Activated CD8-positive, alpha-beta memory T cell treated with anti-CD3 and anti-CD28 coated beads, Interleukin-2, amount 50 U/mL, for 48 hours (primary cell): Measurements from ENCODE around the gene NDUFB10.

Experiments used
- DNase-seq: peaks from one replicate; pipeline ENCODE4 v3.0.0-alpha.2; 2020

NDUFB10 gene

DNA sequence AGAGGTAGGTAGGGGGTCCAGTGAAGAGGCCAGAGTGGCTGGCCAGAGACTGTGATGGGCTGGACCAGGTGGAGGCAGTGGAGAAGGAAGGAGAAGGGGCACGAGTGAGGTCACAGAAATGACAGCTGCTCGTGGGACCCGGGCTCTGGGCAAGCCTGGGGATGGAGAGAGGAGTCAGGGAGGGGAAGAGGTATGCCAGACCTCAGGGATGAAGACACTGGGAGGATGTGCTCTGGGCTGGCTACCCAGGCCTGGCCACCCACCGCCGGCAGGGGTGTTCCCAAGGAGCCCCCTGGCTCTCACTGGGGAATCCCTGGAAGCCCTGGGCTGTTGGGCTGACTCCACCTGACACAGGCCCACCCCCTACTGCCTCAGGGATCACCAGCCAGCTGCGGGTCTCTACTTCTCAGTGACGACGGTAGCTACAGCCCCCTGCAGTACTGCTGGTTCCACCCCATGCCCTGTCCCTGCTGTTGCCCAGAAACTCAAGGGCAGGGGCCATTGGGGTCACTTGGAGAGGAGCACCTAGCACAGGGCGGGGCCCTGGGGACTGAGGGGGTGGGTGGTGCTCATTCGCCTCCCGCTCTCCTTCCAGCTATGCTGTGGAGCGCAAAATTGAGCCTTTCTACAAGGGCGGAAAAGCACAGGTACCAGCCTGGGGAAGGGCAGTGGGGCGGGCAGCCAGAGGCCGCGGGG, 14.3 kb downstream of the NDUFB10 start:
- DNase-seq = no peak

DNA sequence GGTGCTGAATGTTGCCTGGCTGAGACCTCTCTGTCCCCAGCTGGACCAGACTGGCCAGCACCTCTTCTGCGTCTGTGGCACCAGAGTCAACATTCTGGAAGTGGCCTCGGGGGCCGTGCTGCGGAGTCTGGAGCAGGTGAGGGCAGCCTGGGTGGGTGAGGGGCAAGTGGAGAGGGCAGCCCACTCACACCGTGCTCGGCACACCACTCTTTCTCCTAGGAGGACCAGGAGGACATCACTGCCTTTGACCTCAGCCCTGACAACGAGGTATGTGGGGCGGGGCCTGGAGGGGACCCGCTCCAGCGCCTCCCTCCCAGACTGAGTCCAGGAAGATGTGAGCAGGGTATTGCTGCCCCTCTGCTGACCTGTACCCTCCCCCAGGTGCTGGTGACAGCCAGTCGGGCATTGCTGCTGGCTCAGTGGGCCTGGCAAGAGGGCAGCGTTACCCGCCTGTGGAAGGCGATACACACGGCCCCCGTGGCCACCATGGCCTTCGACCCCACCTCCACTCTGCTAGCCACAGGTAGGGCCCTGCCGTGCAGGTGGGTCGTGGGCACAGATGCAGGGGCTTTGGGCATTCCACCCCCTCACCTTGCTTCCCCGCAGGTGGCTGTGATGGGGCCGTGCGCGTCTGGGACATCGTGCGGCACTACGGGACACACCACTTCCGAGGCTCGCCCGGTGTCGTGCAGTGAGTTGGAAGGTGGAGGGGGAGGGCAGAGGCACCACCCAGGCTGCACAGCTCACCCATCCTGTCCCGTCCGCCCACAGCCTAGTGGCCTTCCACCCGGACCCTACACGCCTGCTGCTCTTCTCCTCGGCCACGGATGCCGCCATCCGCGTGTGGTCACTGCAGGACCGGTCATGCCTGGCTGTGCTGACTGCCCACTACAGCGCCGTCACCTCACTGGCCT, 15.1 kb downstream of the NDUFB10 start:
- DNase-seq = no peak

GRCh38 chr16:1975432-1976215, 16.3 kb downstream of the NDUFB10 start:
- no peak for DNase-seq

DNA sequence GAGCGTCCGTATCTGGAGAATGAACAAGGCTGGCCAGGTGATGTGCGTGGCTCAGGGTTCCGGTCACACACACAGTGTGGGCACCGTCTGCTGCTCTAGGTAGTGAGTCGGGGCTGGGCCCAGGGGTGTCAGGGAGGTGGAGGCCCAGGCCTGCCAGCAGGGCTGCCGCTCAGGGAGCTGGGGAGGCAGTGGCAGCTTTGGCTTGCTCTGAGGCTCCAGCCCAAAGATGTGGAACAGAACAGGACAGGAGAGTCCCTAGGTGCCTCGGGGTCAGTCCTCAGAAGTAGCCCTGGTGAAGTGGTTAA, 16.8 kb downstream of the NDUFB10 start:
- no peak for DNase-seq

DNA sequence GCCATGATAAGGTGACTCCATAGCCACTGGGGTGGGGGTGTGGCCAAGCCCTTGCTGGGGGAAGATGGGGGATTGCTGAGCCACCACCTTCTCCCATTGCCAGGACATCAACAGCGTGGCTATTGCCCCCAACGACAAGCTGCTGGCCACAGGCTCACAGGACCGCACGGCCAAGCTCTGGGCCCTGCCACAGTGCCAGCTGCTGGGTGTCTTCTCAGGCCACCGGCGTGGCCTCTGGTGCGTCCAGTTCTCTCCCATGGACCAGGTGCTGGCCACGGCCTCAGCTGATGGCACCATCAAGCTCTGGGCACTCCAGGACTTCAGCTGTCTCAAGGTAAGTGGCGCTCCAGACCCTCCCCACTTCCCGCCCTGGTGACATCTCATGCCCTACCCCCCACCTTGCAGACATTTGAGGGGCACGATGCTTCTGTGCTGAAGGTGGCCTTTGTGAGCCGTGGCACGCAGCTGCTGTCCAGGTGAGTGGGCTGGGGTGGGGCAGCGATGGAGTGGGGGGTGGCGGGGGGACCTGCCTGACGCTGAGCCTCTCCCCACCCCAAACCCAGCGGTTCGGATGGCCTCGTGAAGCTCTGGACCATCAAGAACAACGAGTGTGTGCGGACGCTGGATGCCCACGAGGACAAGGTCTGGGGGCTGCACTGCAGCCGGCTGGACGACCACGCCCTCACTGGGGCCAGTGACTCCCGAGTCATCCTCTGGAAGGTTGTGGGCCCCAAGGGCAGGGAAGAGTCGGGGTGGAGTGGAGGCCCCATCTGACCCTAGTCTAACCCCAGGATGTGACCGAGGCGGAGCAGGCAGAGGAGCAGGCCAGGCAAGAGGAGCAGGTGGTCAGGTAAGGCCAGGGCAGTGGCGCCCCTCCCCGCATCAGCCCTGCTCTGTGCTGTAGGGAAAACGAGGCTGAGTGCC, 17.9 kb downstream of the NDUFB10 start:
- DNase-seq = no peak

- no peak for DNase-seq
Measured at GRCh38 chr16:1977875-1978268, 18.5 kb downstream of the NDUFB10 start.

GRCh38 chr16:1978476-1979120, 19.3 kb downstream of the NDUFB10 start:
- no peak for DNase-seq

DNA sequence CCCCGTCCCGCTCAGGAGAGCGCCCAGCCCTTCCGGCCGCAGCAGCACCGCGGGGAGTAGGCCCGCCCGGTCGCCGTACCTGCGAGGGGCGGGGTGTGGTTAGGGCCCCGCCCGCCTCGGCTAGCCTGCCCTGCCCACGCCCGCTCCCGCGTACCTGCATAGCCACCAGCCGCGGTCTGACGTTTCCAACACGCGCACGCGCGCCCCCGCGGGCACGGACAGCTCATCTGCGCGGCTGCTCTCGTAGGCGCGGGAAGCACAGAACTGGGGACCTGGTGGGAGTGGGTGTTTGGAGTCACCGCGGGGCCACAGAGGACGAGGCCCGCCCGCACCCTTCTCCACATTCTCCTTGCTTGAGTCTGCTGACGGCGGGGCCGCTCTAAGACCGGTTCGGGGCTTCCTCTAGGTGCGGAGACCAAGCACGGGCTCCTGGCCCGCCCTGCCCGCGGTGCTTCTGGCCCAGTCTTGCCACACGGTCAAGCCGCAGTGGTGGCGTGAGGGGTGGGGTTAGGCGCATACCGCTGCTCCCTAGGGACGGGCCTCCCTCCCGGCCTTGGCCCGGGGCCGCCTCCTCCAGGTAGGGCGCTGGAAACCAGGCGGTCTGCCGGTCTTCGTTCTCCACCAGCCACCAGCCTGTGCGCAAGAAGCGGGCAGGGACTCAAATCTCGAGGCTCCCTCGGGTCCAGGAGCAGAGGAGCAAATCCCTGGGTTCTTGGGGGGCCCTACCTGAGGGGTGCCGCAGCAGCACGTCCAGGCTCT, 20.1 kb downstream of the NDUFB10 start:
- no peak for DNase-seq

DNA sequence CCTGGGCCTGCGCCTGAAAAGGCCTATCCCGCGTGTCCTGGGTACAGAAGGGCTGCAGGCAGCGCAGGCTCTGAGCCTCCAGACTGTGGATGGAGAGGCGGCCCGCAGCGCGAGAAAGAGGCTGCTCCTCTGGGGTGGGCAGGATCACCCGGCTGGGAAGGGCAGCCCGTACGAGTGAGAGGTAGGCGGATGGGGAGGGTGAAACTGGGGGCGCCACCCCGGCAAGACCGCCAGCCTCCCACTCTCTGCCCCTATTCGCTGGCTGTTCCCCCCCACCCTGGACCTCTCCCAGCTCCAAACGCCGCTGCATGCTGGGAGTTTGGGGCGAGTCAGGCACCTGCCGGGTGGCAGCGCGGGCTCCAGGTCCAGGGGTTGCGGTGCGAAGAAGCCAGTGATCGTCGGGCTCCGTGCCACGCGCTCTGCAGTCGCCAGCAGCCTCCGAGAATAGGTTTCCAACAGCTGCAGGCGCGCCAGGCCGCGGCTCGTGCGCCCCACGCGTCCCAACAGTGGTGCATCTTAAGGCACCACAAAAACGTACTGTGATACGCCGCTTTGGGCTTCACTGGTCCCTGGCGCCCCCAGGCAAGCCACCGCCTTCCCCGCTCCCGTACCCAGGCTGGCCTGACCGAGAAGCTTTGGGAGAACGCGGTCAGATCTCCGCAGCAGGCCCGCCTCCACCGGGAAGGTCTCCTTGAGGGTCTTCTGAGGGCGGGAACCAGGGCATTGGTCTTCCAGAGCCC, 20.9 kb downstream of the NDUFB10 start:
- no peak for DNase-seq

- DNase-seq = no peak
Measured at GRCh38 chr16:1980770-1981087, 21.4 kb downstream of the NDUFB10 start.

DNA sequence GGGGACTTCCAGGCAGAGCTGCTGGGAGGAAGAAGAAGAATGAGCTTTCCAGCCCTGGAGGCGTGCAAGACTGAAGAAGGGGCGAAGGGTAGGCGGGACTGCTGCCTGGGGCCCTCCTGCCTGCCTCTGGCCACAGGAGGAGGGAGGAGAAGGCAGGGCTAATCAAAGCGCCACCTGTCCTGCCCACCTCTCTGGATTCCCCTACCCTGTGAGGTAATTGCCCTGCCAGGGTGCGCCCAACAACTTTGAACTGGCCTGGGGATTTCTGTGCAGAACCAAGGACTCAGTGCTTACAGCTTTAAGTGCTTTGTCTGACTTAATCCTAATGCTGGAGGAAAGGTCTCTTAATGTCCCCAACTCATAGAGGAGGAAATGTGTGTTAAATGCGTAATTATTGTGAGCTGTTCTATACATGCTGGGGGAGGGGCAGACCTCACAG, 22.1 kb downstream of the NDUFB10 start, which contains the start of gene NOXO1:
TSS of gene NOXO1 (minus strand) at position 72 of the 439 bp plus-strand sequence. CDS start 290 bp downstream, outside the sequence.
- DNase-seq = no peak

GRCh38 chr16:1982013-1982433, 22.7 kb downstream of the NDUFB10 start:
- no peak for DNase-seq

DNA sequence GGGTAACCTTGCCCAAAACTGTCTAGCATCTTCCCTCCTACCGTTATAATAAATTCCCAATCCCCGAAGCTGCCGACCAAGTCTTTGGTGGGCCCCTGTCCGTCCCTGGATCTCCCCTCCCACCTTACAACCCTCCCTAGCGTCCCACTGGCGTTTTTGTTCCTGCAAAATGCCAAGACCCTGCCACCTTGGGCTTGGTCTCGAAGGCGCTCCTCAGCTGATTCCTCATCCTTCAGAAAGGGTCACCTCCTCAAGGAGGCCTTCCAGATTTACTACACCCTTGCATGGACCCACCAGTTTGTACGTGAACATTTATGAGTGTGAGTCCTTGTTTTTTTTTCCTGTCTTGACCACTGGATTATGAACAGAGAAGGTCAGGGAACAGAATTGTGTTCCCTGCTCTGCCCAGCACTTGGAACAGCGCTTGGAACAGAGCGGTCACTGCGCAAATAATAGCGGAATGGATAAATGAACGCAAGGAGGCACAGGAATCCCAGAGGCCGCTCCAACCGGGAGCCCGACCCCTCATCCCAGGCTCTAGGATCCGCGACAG, 23.7 kb downstream of the NDUFB10 start:
- DNase-seq = no peak

DNA sequence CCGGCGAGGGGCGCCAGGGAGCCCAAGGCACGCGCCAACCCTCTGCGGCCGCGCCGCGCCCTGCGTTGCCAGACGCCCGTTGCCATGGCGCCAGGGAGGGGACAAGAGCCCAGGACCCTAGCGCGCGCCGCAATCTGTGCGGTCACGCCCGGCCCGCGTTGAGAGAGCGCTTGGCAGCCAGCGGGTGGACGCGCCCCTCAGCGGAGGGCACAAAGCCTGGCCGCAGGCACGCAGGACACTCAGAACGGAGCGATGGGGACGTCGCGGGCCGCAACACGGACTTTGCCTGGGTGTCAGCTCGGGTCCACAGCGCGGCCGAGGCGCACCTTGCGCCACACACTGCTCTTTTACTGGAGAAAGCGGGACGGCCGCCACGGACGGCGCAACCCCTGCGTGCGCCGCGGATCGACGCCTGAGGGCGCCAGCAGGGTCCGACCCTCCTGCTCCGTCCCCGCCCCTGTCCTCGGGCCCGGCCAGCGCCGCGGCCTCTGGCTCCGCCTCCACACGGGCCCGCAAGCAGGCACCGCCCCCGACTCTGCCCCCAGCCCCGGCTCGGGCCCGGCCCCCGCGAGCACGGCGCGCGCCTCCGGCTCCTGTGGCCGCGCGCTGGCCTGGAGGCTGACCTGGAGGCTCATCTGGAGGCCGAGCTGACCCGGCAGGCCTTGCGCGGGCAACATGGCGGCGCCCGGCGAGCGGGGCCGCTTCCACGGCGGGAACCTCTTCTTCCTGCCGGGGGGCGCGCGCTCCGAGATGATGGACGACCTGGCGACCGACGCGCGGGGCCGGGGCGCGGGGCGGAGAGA, 24.4 kb downstream of the NDUFB10 start, which contains the start of gene GFER:
TSS of gene GFER (plus strand) at position 650 of the 803 bp plus-strand sequence. CDS start at position 676, 26 bp downstream.
- peak; percentile 89 for DNase-seq

DNA sequence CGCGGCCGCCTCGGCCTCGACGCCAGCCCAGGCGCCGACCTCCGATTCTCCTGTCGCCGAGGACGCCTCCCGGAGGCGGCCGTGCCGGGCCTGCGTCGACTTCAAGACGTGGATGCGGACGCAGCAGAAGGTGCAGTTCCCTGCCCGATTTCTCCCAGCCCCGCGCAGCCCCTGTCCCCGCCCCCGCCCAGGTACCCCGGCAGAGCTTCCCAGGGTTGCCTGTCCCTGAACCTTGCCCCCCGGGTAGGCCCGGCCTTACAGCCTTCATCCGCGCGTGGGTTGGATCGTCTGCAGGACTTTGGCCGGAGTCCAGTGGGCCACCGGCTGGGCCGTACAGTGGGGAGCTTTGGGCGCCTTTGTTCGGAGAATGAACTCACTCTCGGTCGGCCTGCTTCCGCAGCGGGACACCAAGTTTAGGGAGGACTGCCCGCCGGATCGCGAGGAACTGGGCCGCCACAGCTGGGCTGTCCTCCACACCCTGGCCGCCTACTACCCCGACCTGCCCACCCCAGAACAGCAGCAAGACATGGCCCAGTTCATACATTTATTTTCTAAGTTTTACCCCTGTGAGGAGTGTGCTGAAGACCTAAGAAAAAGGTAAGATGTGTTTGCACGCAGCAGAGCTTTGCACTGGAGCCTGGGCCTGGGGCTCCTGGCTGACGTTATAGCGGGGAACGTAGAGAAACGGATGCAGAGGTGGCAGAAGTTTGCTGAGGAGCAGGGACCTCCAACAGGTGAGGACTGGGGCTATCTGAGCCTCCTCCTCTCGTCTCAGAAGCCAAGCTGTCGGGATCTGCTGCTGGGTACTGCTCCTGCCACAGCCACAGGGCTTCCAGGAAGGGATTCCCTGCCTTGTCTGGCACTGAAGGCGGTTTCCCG, 25.2 kb downstream of the NDUFB10 start:
- DNase-seq = no peak

DNA sequence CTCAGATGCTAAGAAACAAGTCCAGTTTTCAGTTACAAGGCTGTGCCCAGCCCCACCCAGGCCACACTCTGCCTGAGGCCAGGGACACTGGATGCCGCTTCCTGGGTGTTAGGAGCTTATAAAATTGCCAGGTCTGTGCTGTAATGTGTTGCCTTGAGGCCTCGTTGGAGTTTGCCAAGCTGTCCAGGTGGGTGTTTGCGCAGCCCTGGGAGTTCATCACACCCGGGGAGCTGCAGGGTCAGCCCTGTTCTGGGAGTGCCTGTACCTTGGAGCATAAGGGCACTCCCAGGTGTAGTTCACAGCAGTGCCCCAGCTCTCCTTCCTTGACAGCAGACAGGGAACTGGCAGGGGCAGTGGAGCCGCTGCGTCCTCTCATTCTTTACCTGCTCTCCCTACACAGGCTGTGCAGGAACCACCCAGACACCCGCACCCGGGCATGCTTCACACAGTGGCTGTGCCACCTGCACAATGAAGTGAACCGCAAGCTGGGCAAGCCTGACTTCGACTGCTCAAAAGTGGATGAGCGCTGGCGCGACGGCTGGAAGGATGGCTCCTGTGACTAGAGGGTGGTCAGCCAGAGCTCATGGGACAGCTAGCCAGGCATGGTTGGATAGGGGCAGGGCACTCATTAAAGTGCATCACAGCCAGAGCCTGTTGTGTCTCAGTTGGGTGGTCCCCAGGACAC, 26.3 kb downstream of the NDUFB10 start:
- no peak for DNase-seq

DNA sequence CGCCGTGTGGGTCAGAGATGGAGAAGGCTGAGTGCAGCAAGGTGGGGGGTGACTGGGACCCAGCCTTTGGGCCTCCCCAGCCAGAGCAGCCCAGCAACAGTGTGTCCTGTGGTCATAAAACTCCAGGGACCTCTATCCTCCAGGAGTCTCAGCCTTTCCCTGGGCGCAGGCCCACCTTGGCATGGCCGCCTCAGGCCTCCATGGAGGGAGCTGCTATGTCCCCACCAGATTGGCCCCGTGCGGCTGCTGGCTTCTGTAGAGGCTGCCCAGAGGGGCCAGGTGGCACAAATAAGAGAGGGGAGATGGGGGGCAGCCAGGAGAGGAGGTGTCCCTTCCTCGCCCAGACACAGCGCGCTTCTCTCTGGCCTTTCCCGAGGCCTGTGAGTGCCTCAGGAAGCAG, 27.9 kb downstream of the NDUFB10 start:
- no peak for DNase-seq
